HepG2 (cell line): ENCODE data around the gene ADIPOR2. TPM values are rescaled to one million over a fixed set of nuclear protein-coding genes. Genes with fewer than 3 reads are reported as not detected.

ENCODE experiments used
- BRD4 ChIP-seq: sonication (generic); formaldehyde crosslinking; IDR thresholded peaks from 2 replicates; pipeline ENCODE4 v1.4.0; 2020; ENCODE audit warnings: missing genetic modification reagents
- FOXK2 ChIP-seq: fragments of 450-650 bp; IDR thresholded peaks from 2 replicates; pipeline ENCODE4 v1.6.1; 2016
- FUBP1 ChIP-seq: sonication (generic); formaldehyde crosslinking; IDR thresholded peaks from 2 replicates; pipeline ENCODE4 v1.5.1; 2020; ENCODE audit warnings: missing genetic modification reagents, mild to moderate bottlenecking, borderline replicate concordance
- HMG20B ChIP-seq: conservative IDR thresholded peaks from 2 replicates; pipeline ENCODE4 v1.6.1; 2016; ENCODE audit warnings: missing genetic modification reagents, missing compliant biosample characterization
- HNRNPL ChIP-seq: fragments of 200-400 bp; formaldehyde crosslinking; IDR thresholded peaks from 2 replicates; pipeline ENCODE4 v1.6.1; 2017; ENCODE audit warnings: mild to moderate bottlenecking, low read depth, low read length
- HOXA5 ChIP-seq: sonication (generic); formaldehyde crosslinking; IDR thresholded peaks from 2 replicates; pipeline ENCODE4 v1.4.0; 2020; ENCODE audit warnings: missing genetic modification reagents
- IRX3 ChIP-seq: sonication (generic); formaldehyde crosslinking; IDR thresholded peaks from 2 replicates; pipeline ENCODE4 v1.8.1; 2023; ENCODE audit warnings: mild to moderate bottlenecking, low read depth, missing genetic modification reagents, borderline replicate concordance
- LBX2 ChIP-seq: sonication (generic); formaldehyde crosslinking; IDR thresholded peaks from 2 replicates; pipeline ENCODE4 v1.5.0; 2020; ENCODE audit warnings: missing genetic modification reagents, mild to moderate bottlenecking, borderline replicate concordance
- MIER2 ChIP-seq: IDR thresholded peaks from 2 replicates; pipeline ENCODE4 v1.6.1; 2016; ENCODE audit warnings: missing biosample characterization, missing genetic modification reagents
- NCOR1 ChIP-seq: fragments of 200-600 bp; sonication (generic); IDR thresholded peaks from 2 replicates; pipeline ENCODE4 v1.7.0; 2017; ENCODE audit warnings: antibody characterized with exemption, low read length, borderline replicate concordance
- NKX3-1 ChIP-seq: sonication (generic); formaldehyde crosslinking; IDR thresholded peaks from 2 replicates; pipeline ENCODE4 v1.5.0; 2020; ENCODE audit warnings: missing genetic modification reagents
- PHF20 ChIP-seq: sonication (generic); formaldehyde crosslinking; IDR thresholded peaks from 2 replicates; pipeline ENCODE4 v1.5.0; 2020; ENCODE audit warnings: mild to moderate bottlenecking, missing genetic modification reagents
- PHF5A ChIP-seq: IDR thresholded peaks from one replicate; pipeline ENCODE4 v1.6.1; 2018; ENCODE audit warnings: low read depth, missing genetic modification reagents; ENCODE audit not compliant: unreplicated experiment
- REL ChIP-seq: sonication (generic); formaldehyde crosslinking; conservative IDR thresholded peaks from 2 replicates; pipeline ENCODE4 v1.8.0; 2022; ENCODE audit warnings: mild to moderate bottlenecking, missing genetic modification reagents, moderate library complexity
- ZFP82 ChIP-seq: sonication (generic); formaldehyde crosslinking; IDR thresholded peaks from 2 replicates; pipeline ENCODE4 v1.5.1; 2020; ENCODE audit warnings: mild to moderate bottlenecking, missing genetic modification reagents, borderline replicate concordance
- ZHX1 ChIP-seq: sonication (generic); formaldehyde crosslinking; IDR thresholded peaks from 2 replicates; pipeline ENCODE4 v1.8.1; 2022; ENCODE audit warnings: low read depth, mild to moderate bottlenecking, missing genetic modification reagents
- ZNF281 ChIP-seq: sonication (generic); formaldehyde crosslinking; IDR thresholded peaks from 2 replicates; pipeline ENCODE4 v1.4.0; 2020; ENCODE audit warnings: missing genetic modification reagents, borderline replicate concordance
- ZNF367 ChIP-seq: sonication (generic); formaldehyde crosslinking; IDR thresholded peaks from 2 replicates; pipeline ENCODE4 v1.4.0; 2020; ENCODE audit warnings: missing genetic modification reagents, borderline replicate concordance
- ZNF562 ChIP-seq: sonication (generic); formaldehyde crosslinking; IDR thresholded peaks from 2 replicates; pipeline ENCODE4 v1.8.0; 2022; ENCODE audit warnings: missing genetic modification reagents, borderline replicate concordance
- ZNF644 ChIP-seq: IDR thresholded peaks from 2 replicates; pipeline ENCODE4 v1.6.1; 2016; ENCODE audit warnings: low read depth
- ZNF883 ChIP-seq: sonication (generic); formaldehyde crosslinking; IDR thresholded peaks from 2 replicates; pipeline ENCODE4 v1.5.1; 2020; ENCODE audit warnings: mild to moderate bottlenecking, missing genetic modification reagents; ENCODE audit errors: not compliant biosample characterization
- ZSCAN29 ChIP-seq: sonication (generic); formaldehyde crosslinking; conservative IDR thresholded peaks from 2 replicates; pipeline ENCODE4 v1.4.0; 2020; ENCODE audit warnings: mild to moderate bottlenecking, missing genetic modification reagents
- ZSCAN9 ChIP-seq: IDR thresholded peaks from 2 replicates; pipeline ENCODE4 v1.6.1; 2016; ENCODE audit warnings: borderline replicate concordance
- polyA plus RNA-seq, 8 experiments: library from polyadenylated mRNA; depleted of rRNA in 3 of 8; stranded (reverse) in 7 of 8; unstranded in 1 of 8; fragments of >200 nt; fragmentation: Illumina TruSeq in 4 of 8; extraction: Trizol in 4 of 8; gene quantifications; 2 replicates each; pipeline versions ENCODE4 v1.2.1 to v1.2.3, GENCODE V29; 2011 to 2016; ENCODE audit warnings: low read depth in 4 of 8, missing spikeins in 1 of 8, mixed read lengths in 1 of 8; ENCODE audit not compliant: insufficient read depth in 1 of 8
- total RNA-seq, 5 experiments: library from RNA; depleted of rRNA; stranded (reverse); fragments of >200 nt; fragmentation: Illumina TruSeq; extraction: Trizol; gene quantifications; 2 replicates each; pipeline ENCODE4 v1.2.3, GENCODE V29; 2016; ENCODE audit warnings: low read depth in 1 of 5

ADIPOR2 gene
- total and polyA plus RNA-seq, 2 of the 13 experiments (the other 11 are each of a cell fraction or from before 2014, with no cell fraction given), result 35.2 to 52.2 TPM

GRCh38 chr12:1666685-1667162, 24.1 kb upstream of the ADIPOR2 start (continued):
- TF ChIP-seq REL (CRISPR knock-in tag) (no peak), BRD4 (CRISPR knock-in tag) (no peak), ZNF562 (CRISPR knock-in tag) (no peak), HMG20B (CRISPR knock-in tag) (no peak), PHF20 (CRISPR knock-in tag) (no peak), ZFP82 (CRISPR knock-in tag) (no peak), ZNF281 (CRISPR knock-in tag) (peak; percentile 36; the same call in 1 of the 2 replicates), FUBP1 (CRISPR knock-in tag) (no peak), ZNF644 (peak; percentile 21; the same call in 1 of the 2 replicates), LBX2 (CRISPR knock-in tag) (no peak), ZNF367 (CRISPR knock-in tag) (no peak), FOXK2 (peak; percentile 70; the same call in 1 of the 2 replicates), MIER2 (no peak), NCOR1 (peak; percentile 95), NKX3-1 (no peak), ZNF883 (no peak), ZSCAN9 (0 out of 2 replicates have a peak, but pooled peaks have one; percentile 15), ZSCAN29 (CRISPR knock-in tag) (no peak), IRX3 (CRISPR knock-in tag) (no peak), PHF5A (CRISPR knock-in tag) (peak; percentile 31), HOXA5 (no peak), ZHX1 (CRISPR knock-in tag) (no peak), HNRNPL (no peak)
